Brain microvascular endothelial cell (primary cell): Measurements from ENCODE around the gene FPR2.

Experiments
- DNase-seq: peaks from one replicate; pipeline ENCODE4 v3.0.0-alpha.2; 2020
- H3K27ac ChIP-seq: fragments of 250-450 bp; sonication (Bioruptor Pico); 2 replicates; pipeline ENCODE4 v1.5.1; 2020; ENCODE audit warnings: mild to moderate bottlenecking, moderate library complexity
- H3K27me3 ChIP-seq: fragments of 250-450 bp; sonication (Bioruptor Pico); replicated peaks from 2 replicates; pipeline ENCODE4 v1.5.1; 2020; ENCODE audit warnings: mild to moderate bottlenecking
- H3K36me3 ChIP-seq: fragments of 250-450 bp; sonication (Bioruptor Pico); replicated peaks from 2 replicates; pipeline ENCODE4 v1.5.1; 2020; ENCODE audit warnings: mild to moderate bottlenecking
- H3K4me3 ChIP-seq: 2 replicates; pipeline ENCODE4 v1.5.1; 2011; ENCODE audit warnings: low read depth, mild to moderate bottlenecking, control low read depth, low read length, moderate library complexity
- in situ Hi-C: cut with HindIII; loops from 2 replicates; pipeline ENCODE4 v1.10.0; 2017; ENCODE audit warnings: low sequenced_read_pairs, low pct_ligation_motif_present
- TF ChIP-seq, protein P1 (sequence below): IDR thresholded peaks from 2 replicates; pipeline ENCODE4 v1.5.1; 2011; ENCODE audit warnings: low read depth, mild to moderate bottlenecking, moderate library complexity, low read length, control low read depth, inconsistent platforms; ENCODE audit errors: missing control alignments

Gene FPR2

DNA sequence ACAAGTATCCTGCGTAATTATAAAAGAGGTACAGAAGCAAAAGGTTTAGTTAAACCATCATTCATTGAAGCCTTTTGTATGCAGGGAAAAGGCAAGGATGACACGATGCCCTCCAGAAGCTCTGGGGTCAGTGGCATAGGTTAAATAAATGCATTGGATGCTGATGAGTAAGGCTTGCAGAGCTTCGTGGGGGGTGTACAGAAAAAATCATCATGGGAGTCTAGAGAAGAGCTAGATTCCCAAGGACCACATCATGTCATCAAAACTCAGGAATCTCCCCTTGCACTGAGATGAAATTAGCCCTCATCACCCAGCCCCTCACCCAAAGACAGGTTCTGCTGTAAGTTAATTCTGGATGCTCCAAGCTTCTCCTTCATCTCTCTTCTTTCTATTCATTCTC, 17.6 kb upstream of the FPR2 start:
- peak; percentile 48 for DNase-seq
- in situ Hi-C loops = no loop called here
- no peaks in the 10 kb centered on the region for H3K36me3 ChIP-seq
- H3K27ac ChIP-seq = peak overlapping the region; percentile 79
- no peaks in the 10 kb centered on the region for H3K27me3 ChIP-seq
- H3K4me3 ChIP-seq = no peak overlapping the region
- TF ChIP-seq, protein P1, sequence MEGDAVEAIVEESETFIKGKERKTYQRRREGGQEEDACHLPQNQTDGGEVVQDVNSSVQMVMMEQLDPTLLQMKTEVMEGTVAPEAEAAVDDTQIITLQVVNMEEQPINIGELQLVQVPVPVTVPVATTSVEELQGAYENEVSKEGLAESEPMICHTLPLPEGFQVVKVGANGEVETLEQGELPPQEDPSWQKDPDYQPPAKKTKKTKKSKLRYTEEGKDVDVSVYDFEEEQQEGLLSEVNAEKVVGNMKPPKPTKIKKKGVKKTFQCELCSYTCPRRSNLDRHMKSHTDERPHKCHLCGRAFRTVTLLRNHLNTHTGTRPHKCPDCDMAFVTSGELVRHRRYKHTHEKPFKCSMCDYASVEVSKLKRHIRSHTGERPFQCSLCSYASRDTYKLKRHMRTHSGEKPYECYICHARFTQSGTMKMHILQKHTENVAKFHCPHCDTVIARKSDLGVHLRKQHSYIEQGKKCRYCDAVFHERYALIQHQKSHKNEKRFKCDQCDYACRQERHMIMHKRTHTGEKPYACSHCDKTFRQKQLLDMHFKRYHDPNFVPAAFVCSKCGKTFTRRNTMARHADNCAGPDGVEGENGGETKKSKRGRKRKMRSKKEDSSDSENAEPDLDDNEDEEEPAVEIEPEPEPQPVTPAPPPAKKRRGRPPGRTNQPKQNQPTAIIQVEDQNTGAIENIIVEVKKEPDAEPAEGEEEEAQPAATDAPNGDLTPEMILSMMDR = no peak

DNA sequence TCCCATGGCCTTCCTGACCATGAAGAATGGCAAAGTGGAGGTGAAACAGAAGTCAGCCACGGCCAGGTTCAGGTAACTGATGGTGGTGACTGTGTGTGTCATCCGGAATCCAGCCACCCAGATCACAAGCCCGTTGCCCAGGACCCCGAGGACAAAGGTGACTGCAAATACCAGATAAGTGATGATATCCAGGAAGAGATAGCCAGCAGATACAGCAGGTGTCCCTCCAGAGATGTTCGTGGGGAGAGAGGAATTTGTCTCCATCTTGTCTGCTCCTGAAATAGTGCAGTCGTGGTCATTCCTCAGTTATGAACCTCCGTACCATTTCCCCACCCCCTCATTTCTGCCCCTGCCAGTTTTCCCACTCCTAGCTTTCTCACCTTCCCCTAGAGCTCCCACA, 14.2 kb upstream of the FPR2 start:
- Histone ChIP-seq H3K27ac (no peak overlapping the region), H3K4me3 (no peak overlapping the region), H3K27me3 (no peaks in the 10 kb centered on the region), H3K36me3 (no peaks in the 10 kb centered on the region)
- no peak for DNase-seq
- in situ Hi-C loops = no loop called here
- TF ChIP-seq, protein P1 = no peak

DNA sequence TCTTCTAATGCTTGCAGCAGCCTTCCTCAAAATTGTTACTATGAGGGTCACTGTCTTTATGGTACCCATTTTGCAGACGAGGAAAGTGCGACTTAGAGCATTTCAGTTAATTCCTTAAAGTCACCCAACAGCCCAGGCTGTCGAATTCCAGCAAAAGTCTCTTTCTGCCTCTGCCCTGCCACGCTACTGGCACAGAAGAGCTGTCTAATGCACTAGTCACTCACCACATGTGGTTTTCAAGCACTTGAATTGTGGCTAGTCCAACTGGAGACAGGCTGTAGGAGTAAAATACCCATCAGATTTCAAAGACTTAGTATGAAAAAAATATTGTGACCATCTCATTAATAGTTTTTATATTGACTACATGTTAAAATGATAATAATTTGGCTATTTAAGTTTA, 11.0 kb upstream of the FPR2 start:
- Histone ChIP-seq H3K27ac (peak overlapping the region; percentile 38), H3K36me3 (no peaks in the 10 kb centered on the region), H3K27me3 (no peaks in the 10 kb centered on the region), H3K4me3 (no peak overlapping the region)
- no peak for DNase-seq
- TF ChIP-seq, protein P1 = no peak
- in situ Hi-C loops = no loop called here

DNA sequence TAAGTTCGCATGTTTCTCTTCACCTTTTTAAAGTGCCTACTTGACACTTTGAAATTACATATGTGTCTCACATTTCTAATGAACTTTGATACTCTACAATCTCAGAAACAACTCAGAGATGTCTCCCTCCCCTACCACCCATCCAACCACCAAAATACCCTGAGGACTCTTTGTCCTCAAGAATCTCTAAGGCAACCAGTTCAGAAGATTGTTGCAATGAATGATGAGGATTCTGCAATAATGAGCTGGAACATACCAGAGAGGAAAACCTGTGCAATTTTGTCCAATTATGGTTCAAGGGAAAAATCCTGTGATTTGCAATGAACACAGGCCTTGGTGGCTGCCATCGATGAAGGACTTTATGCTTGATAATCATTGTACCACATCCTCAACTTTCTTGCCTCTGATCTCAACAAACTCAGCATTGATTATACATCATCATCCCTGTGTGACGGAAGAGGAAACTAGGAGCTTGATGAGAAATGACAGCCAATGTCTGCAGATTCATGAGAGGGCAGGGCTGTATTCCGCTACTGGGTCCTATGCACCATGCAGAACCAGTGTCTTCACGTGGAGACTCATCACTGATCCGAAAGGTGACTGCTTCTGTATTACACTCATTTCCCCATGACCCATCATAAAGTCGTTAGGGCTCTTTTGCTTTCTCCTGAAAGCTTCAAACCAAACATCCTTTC, 10.4 kb upstream of the FPR2 start:
- Histone ChIP-seq H3K36me3 (no peaks in the 10 kb centered on the region), H3K27me3 (no peaks in the 10 kb centered on the region), H3K27ac (peak overlapping the region; percentile 38), H3K4me3 (no peak overlapping the region)
- TF ChIP-seq, protein P1 = no peak
- DNase-seq = no peak
- in situ Hi-C loops = no loop called here

DNA sequence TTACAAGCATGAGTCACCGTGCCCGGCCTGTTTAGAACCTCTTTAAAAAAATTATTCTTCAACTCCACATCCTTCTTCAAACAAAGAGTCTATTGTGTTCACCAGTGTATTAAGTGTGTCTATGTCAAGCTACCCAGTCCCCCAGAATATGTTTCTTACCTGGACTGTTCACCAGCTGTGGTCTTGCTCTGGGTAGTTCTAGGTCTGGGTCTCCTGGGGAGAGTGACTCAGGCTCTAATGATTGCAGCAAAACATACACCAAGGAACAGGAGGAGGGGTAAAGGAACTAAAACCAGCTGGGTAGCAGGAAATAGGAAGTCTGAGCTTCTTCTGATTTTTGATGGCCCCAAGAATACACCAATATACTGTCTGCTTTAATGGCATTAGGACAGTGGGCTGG, 9.3 kb upstream of the FPR2 start, which contains the start of gene FPR1:
Gene FPR1 (minus strand): TSS at position 224 of the 400 bp plus-strand sequence. CDS start 4,884 bp downstream, outside the sequence.
- DNase-seq = peak; percentile 17
- in situ Hi-C loops = no loop called here

More for the DNA sequence above, 9.3 kb upstream of the FPR2 start, which contains the start of gene FPR1:
- Histone ChIP-seq H3K27me3 (no peaks in the 10 kb centered on the region), H3K36me3 (no peaks in the 10 kb centered on the region), H3K4me3 (no peak within 1 kb of the TSS), H3K27ac (peak within 1 kb of the TSS; percentile 38)
- TF ChIP-seq, protein P1 = no peak
